ENCODE results near the gene KLHL5.

DNA sequence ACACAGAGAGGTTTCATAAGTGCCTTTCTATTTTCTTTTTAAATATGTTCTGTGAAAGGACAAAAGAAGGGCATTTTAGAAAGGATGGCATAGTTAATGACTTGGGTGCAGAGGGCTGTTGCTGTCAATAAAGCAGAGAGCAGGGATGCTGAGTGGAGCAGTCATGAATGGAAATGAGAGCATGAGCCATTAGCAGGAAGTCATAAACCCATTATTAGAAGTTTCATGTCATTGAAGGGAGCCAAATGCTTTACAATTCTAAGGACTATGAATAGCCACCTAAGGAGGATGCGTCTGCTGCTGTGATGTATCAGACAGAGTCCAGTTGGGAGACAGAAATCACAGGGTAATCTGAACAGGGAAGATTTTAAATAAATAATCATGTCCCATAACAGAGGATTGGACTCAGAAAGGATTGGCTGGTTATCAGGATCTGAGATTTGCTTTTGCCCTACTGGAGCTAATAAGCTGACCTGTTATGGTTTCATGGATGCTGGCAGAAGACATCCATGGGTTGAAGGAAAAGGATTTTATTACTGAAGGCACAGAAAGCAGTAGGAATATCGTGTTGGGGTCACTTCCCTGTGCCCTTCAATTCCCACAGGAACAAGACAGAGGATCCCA, 72.8 kb downstream of the KLHL5 start:
- no peak for TF ChIP-seq MAZ (IDR thresholded peaks at IDR 0.05; ENCODE audit: borderline replicate concordance, low read depth, low read length)
- TF ChIP-seq, protein P1, sequence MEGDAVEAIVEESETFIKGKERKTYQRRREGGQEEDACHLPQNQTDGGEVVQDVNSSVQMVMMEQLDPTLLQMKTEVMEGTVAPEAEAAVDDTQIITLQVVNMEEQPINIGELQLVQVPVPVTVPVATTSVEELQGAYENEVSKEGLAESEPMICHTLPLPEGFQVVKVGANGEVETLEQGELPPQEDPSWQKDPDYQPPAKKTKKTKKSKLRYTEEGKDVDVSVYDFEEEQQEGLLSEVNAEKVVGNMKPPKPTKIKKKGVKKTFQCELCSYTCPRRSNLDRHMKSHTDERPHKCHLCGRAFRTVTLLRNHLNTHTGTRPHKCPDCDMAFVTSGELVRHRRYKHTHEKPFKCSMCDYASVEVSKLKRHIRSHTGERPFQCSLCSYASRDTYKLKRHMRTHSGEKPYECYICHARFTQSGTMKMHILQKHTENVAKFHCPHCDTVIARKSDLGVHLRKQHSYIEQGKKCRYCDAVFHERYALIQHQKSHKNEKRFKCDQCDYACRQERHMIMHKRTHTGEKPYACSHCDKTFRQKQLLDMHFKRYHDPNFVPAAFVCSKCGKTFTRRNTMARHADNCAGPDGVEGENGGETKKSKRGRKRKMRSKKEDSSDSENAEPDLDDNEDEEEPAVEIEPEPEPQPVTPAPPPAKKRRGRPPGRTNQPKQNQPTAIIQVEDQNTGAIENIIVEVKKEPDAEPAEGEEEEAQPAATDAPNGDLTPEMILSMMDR (conservative IDR thresholded peaks at IDR 0.05; ENCODE audit: low read depth, low read length) = no peak
- TF ChIP-seq RCOR1 (IDR thresholded peaks at IDR 0.05; ENCODE audit: insufficient replicate concordance, low read length) = no peak
- TF ChIP-seq POLR2A (IDR thresholded peaks at IDR 0.05; ENCODE audit: low read depth, low read length) = no peak

Measured in IMR-90 (cell line).